Activated naive CD8-positive, alpha-beta T cell (primary cell): ENCODE results near the gene YY1.
A peak's percentile ranks its signal among the peaks of the same experiment; 100 is the strongest.
"Not testable (repeated sequence)": the region's sequence is repeated elsewhere in the genome, so short reads cannot be mapped to it uniquely, and the experiment has no call there.

Experiments used
- H3K27ac Mint-ChIP-seq: one replicate; pipeline ENCODE4 v1.8.0; 2021; ENCODE audit warnings: mixed read lengths
- H3K27me3 Mint-ChIP-seq: one replicate; pipeline ENCODE4 v1.8.0; 2021; ENCODE audit warnings: mixed read lengths
- H3K36me3 Mint-ChIP-seq: one replicate; pipeline ENCODE4 v1.8.0; 2021; ENCODE audit warnings: mixed read lengths
- H3K4me1 Mint-ChIP-seq: one replicate; pipeline ENCODE4 v1.8.0; 2021; ENCODE audit warnings: low read depth, mixed read lengths
- H3K4me3 Mint-ChIP-seq: one replicate; pipeline ENCODE4 v1.8.0; 2021; ENCODE audit warnings: mild to moderate bottlenecking, mixed read lengths
- H3K9me3 Mint-ChIP-seq: one replicate; pipeline ENCODE4 v1.8.0; 2021; ENCODE audit warnings: low read depth, mixed read lengths

Gene YY1

GRCh38 chr14:100238419-100239210 lies at the start of gene YY1:
TSS of gene YY1 (plus strand) at chr14:100239144. CDS start at chr14:100239245, 101 bp downstream.
- H3K4me1 Mint-ChIP-seq = peaks cover 60% of the 10 kb centered on the region
- H3K27ac Mint-ChIP-seq = peak within 1 kb of the TSS; percentile 98
- no peaks in the 10 kb centered on the region for H3K27me3 Mint-ChIP-seq

DNA sequence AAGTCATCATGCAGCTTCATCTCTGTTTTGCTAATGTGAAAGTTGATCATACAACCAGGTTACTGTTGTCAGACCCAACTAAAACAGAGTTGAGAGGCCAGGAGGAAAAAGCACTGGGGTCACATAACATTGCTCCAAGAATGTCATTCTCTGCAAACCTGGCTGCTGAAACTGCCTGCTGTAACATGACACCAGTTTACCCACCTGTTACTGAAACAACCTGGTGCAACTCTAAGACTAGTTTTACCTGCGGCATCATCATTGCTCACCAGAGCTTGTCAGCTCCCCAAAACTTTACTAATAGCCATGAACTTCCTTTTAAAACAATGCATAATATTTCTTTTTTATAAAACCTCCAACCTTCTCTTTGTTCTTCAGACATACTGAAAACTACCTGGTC lies 48.8 kb upstream of the YY1 start:
- no peaks in the 10 kb centered on the region for H3K27me3 Mint-ChIP-seq
- no peak overlapping the region for H3K27ac Mint-ChIP-seq
- no peaks in the 10 kb centered on the region for H3K36me3 Mint-ChIP-seq
- H3K9me3 Mint-ChIP-seq = no peaks in the 10 kb centered on the region
- no peak overlapping the region for H3K4me3 Mint-ChIP-seq
- peaks cover 7% of the 10 kb centered on the region for H3K4me1 Mint-ChIP-seq

More at GRCh38 chr14:100238419-100239210, at the start of gene YY1:
- H3K9me3 Mint-ChIP-seq = no peaks in the 10 kb centered on the region
- H3K36me3 Mint-ChIP-seq = peaks cover 7% of the 10 kb centered on the region
- H3K4me3 Mint-ChIP-seq = peak within 1 kb of the TSS; percentile 98

DNA sequence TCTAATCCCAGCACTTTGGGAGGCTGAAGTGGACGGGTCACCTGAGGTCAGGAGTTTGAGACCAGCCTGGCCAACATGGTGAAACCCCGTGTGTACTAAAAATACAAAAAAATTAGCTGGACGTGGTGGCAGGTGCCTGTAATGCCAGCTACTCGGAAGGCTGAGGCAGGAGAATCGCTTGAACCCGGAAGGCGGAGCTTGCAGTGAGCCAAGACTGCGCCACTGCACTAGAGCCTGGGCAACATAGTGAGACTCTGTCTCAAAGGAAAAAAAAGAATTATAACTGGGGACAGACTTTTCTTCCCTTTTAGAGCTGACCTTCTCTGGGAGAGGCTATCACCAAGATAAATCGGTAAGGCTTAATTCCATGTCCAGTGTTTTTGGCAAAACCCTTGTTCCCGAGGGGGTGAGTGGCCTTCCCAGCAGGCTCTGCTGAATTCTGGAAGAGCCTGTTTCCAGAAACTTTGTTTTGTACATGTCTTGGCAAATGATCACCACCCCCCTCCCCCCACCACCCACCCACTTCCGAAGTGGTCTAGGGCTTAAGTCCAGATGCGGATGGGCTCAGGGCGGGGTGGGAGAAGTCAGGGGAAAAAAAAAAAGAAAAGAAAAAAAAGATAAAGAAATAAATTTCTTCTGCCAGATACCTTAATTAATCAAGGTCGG lies 47.2 kb upstream of the YY1 start:
- Mint-ChIP-seq H3K4me1 (peaks cover 7% of the 10 kb centered on the region), H3K27ac (no peak overlapping the region), H3K9me3 (no peaks in the 10 kb centered on the region), H3K4me3 (no peak overlapping the region), H3K27me3 (no peaks in the 10 kb centered on the region), H3K36me3 (no peaks in the 10 kb centered on the region)

GRCh38 chr14:100192250-100192671 lies 46.7 kb upstream of the YY1 start:
- Mint-ChIP-seq H3K36me3 (no peaks in the 10 kb centered on the region), H3K4me3 (peak overlapping the region; percentile 52)

GRCh38 chr14:100192672-100193416 lies 46.1 kb upstream of the YY1 start:
- H3K9me3 Mint-ChIP-seq = no peaks in the 10 kb centered on the region
- peak overlapping the region; percentile 52 for H3K4me3 Mint-ChIP-seq
- peak overlapping the region; percentile 87 for H3K27ac Mint-ChIP-seq

More at GRCh38 chr14:100192250-100192671, 46.7 kb upstream of the YY1 start:
- H3K27ac Mint-ChIP-seq = peak overlapping the region; percentile 58
- no peaks in the 10 kb centered on the region for H3K27me3 Mint-ChIP-seq
- H3K4me1 Mint-ChIP-seq = peaks cover 7% of the 10 kb centered on the region
- no peaks in the 10 kb centered on the region for H3K9me3 Mint-ChIP-seq

GRCh38 chr14:100193417-100194357 lies 45.3 kb upstream of the YY1 start:
- Mint-ChIP-seq H3K4me3 (peak overlapping the region; percentile 52), H3K36me3 (no peaks in the 10 kb centered on the region), H3K4me1 (peaks cover 7% of the 10 kb centered on the region), H3K27ac (peak overlapping the region; percentile 87), H3K9me3 (no peaks in the 10 kb centered on the region), H3K27me3 (no peaks in the 10 kb centered on the region)

More at GRCh38 chr14:100192672-100193416, 46.1 kb upstream of the YY1 start:
- H3K27me3 Mint-ChIP-seq = no peaks in the 10 kb centered on the region
- peaks cover 7% of the 10 kb centered on the region for H3K4me1 Mint-ChIP-seq
- no peaks in the 10 kb centered on the region for H3K36me3 Mint-ChIP-seq

DNA sequence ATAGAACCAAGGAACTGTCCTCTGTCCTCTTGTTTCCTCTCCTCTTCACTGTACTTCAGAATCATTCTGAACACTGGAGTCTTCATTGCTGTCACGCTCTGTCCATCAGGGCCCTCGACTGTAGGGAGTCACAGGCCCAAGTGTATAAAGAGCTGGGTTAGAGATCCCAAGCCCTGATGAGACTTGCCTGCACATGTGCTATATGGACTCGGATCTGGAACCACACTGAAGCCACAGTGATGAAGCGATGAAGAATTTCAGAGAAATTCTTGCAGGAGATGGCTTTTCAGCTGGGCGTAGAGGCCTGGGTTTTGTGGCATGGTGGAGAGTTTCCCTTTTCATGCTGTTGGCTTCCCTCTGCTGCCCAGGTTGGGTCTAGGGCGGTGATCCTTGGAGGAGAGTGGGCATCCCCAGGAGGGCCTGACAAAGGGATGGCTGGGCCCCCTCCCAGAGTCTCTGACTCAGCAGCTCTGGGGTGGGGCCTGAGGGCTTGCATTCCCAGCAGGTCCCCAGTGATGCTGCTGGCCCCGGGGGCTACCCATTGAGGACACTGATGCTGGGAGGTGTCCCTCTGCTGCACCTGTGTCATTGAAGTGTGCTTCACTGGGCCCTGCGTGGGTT lies 39.6 kb upstream of the YY1 start:
- H3K4me1 Mint-ChIP-seq = no peaks in the 10 kb centered on the region
- H3K9me3 Mint-ChIP-seq = no peaks in the 10 kb centered on the region
- H3K36me3 Mint-ChIP-seq = no peaks in the 10 kb centered on the region
- H3K27ac Mint-ChIP-seq = no peak overlapping the region
- H3K27me3 Mint-ChIP-seq = no peaks in the 10 kb centered on the region
- H3K4me3 Mint-ChIP-seq = no peak overlapping the region

DNA sequence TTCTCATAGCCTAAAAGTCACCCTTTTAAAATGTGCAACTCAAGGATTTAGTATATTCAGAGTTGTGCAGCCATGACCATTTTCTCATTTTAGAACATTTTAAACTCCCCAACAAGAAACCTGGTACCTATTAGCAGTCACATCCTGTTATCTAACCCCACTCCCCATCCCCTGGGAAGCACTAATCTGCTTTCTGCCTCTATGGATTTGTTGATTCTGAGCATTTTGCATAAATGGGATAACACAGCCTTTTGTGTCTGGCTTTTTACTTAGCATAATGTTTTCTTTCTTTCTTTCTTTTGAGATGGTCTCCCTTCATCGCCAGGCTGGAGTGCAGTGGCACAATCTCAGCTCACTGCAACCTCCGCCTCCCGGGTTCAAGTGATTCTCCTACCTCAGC lies 38.6 kb upstream of the YY1 start:
- no peaks in the 10 kb centered on the region for H3K36me3 Mint-ChIP-seq
- H3K27ac Mint-ChIP-seq = no peak overlapping the region
- no peak overlapping the region for H3K4me3 Mint-ChIP-seq
- H3K4me1 Mint-ChIP-seq = no peaks in the 10 kb centered on the region
- H3K27me3 Mint-ChIP-seq = no peaks in the 10 kb centered on the region
- H3K9me3 Mint-ChIP-seq = no peaks in the 10 kb centered on the region

DNA sequence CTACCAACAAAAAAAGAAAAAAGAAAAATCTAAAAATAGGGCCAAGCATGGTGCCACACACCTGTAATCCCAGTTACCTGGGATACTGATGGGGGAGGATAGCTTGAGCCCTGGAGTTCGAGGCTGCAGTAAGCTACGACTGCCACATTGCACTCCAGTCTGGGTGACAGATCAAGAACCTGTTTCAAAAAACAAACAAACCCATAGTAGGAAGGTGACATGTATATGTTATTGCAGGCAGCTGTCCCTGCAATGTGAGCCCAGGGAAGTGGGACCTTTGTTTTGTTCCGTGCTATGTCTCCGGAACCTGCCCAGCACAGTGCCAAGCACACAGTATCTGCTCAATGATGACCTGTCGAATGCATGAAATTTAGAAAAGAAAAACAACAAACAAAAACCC lies 37.2 kb upstream of the YY1 start:
- no peaks in the 10 kb centered on the region for H3K9me3 Mint-ChIP-seq
- no peak overlapping the region for H3K4me3 Mint-ChIP-seq
- H3K4me1 Mint-ChIP-seq = no peaks in the 10 kb centered on the region
- H3K27ac Mint-ChIP-seq = no peak overlapping the region
- H3K36me3 Mint-ChIP-seq = peaks cover 2% of the 10 kb centered on the region
- no peaks in the 10 kb centered on the region for H3K27me3 Mint-ChIP-seq

- no peaks in the 10 kb centered on the region for H3K27me3 Mint-ChIP-seq
- no peaks in the 10 kb centered on the region for H3K9me3 Mint-ChIP-seq
- no peak overlapping the region for H3K4me3 Mint-ChIP-seq
- H3K27ac Mint-ChIP-seq = no peak overlapping the region
- no peaks in the 10 kb centered on the region for H3K4me1 Mint-ChIP-seq
- H3K36me3 Mint-ChIP-seq = peaks cover 2% of the 10 kb centered on the region
Measured at GRCh38 chr14:100202712-100203111, 36.2 kb upstream of the YY1 start.

DNA sequence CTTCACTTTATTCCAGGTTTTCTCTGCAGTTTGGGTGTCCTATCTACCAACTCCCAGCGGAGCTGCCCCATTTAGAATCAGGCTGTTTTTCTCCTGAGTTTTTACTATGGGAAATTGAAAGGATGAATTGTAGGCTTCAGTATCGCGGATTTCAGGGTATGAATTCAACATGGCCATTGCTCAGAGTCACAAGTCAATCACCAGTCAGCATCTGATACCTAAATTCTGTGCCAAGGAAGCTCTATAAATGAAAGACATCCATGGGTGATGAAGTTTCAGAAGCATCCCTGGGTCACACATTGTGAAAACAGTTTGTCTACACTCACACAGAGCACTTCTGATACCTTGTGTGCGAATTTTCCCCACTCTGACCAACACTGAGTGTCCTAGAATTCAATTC lies 35.8 kb upstream of the YY1 start:
- Mint-ChIP-seq H3K4me1 (no peaks in the 10 kb centered on the region), H3K36me3 (peaks cover 2% of the 10 kb centered on the region)

GRCh38 chr14:100203962-100204834 lies 34.7 kb upstream of the YY1 start:
- no peaks in the 10 kb centered on the region for H3K27me3 Mint-ChIP-seq
- no peak overlapping the region for H3K27ac Mint-ChIP-seq
- no peak overlapping the region for H3K4me3 Mint-ChIP-seq
- H3K36me3 Mint-ChIP-seq = peaks cover 2% of the 10 kb centered on the region
- no peaks in the 10 kb centered on the region for H3K4me1 Mint-ChIP-seq
- no peaks in the 10 kb centered on the region for H3K9me3 Mint-ChIP-seq

More for the DNA sequence above, 35.8 kb upstream of the YY1 start:
- no peaks in the 10 kb centered on the region for H3K9me3 Mint-ChIP-seq
- no peaks in the 10 kb centered on the region for H3K27me3 Mint-ChIP-seq
- H3K27ac Mint-ChIP-seq = no peak overlapping the region
- H3K4me3 Mint-ChIP-seq = no peak overlapping the region

DNA sequence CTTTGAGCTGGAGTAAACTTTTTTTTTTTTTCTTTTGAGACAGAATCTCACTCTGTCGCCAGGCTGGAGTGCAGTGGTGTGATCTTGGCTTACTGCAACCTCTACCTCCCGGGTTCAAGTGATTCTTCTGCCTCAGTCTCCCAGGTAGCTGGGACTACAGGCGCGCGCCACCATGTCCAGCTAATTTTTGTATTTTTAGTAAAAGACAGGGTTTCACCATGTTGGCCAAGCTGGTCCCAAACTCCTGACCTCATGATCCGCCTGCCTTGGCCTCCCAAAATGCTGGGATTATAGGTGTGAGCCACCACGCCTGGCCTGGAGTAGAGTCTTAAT lies 34.1 kb upstream of the YY1 start:
- not testable (repeated sequence) for H3K27me3 Mint-ChIP-seq, H3K4me1 Mint-ChIP-seq, H3K36me3 Mint-ChIP-seq, H3K27ac Mint-ChIP-seq, H3K4me3 Mint-ChIP-seq, H3K9me3 Mint-ChIP-seq
